Measurements from ENCODE around the gene ZNF789.

DNA sequence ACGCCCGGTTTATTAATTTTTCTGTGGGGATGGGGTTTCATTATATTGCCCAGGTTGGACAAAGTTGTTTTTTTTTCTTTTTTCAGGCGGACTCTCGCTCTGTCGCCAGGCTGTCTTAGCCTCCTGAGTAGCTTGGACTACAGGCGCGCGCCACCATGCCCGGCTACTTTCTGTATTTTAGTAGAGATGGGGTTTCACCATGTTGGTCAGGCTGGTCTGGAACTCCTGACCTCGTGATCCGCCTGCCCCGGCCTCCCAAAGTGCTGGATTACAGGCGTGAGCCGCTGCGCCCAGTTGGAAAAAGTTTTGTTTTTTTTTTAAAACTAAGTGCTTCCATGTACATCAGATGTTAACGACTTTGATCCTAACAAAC is 27.9 kb downstream of the ZNF789 start:
- no peak for TF ChIP-seq EZH2 (IDR thresholded peaks at IDR 0.05; ENCODE audit: insufficient read depth, low read length)
- TF ChIP-seq, protein P1, sequence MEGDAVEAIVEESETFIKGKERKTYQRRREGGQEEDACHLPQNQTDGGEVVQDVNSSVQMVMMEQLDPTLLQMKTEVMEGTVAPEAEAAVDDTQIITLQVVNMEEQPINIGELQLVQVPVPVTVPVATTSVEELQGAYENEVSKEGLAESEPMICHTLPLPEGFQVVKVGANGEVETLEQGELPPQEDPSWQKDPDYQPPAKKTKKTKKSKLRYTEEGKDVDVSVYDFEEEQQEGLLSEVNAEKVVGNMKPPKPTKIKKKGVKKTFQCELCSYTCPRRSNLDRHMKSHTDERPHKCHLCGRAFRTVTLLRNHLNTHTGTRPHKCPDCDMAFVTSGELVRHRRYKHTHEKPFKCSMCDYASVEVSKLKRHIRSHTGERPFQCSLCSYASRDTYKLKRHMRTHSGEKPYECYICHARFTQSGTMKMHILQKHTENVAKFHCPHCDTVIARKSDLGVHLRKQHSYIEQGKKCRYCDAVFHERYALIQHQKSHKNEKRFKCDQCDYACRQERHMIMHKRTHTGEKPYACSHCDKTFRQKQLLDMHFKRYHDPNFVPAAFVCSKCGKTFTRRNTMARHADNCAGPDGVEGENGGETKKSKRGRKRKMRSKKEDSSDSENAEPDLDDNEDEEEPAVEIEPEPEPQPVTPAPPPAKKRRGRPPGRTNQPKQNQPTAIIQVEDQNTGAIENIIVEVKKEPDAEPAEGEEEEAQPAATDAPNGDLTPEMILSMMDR (IDR thresholded peaks at IDR 0.05; ENCODE audit: insufficient read depth, low read depth, low read length) = no peak

All from astrocyte (in vitro differentiated cells and primary cell).